SJSA1 (cell line): Measurements from ENCODE around the gene TXNDC15. TPM values are rescaled to one million over a fixed set of nuclear protein-coding genes. Genes with fewer than 3 reads are reported as not detected.

ENCODE experiments used
- DNase-seq, 2 experiments: peaks; one replicate each; pipeline ENCODE4 v3.0.0-alpha.2; 2015 to 2020; ENCODE audit warnings: low spot score in 2 of 2, low read depth in 1 of 2
- H3K27ac ChIP-seq: fragments of 250-450 bp; sonication (Bioruptor Pico); 2 replicates; pipeline ENCODE4 v1.5.1; 2020; ENCODE audit warnings: mild to moderate bottlenecking, moderate library complexity
- H3K27me3 ChIP-seq: fragments of 250-450 bp; sonication (Bioruptor Pico); replicated peaks from 2 replicates; pipeline ENCODE4 v1.5.1; 2020; ENCODE audit warnings: mild to moderate bottlenecking, moderate library complexity
- H3K36me3 ChIP-seq: fragments of 250-450 bp; sonication (Bioruptor Pico); 2 replicates; pipeline ENCODE4 v1.5.1; 2020; ENCODE audit warnings: mild to moderate bottlenecking
- H3K4me1 ChIP-seq: fragments of 250-450 bp; sonication (Bioruptor Pico); replicated peaks from 2 replicates; pipeline ENCODE4 v1.6.1; 2021; ENCODE audit warnings: mild to moderate bottlenecking
- H3K4me3 ChIP-seq: fragments of 250-450 bp; sonication (Bioruptor Pico); 2 replicates; pipeline ENCODE4 v1.5.1; 2020; ENCODE audit warnings: mild to moderate bottlenecking
- H3K9me3 ChIP-seq: fragments of 250-450 bp; sonication (Bioruptor Pico); replicated peaks from 2 replicates; pipeline ENCODE4 v1.5.1; 2020; ENCODE audit warnings: mild to moderate bottlenecking
- total RNA-seq: library from RNA; depleted of rRNA; stranded (reverse); fragments of >200 nt; shearing (Covaris generic); gene quantifications from 2 replicates; pipeline ENCODE4 v1.2.3, GENCODE V29; 2014

The TXNDC15 gene
- total RNA-seq, 1 experiment from 2014 or later, result 108 TPM

DNA sequence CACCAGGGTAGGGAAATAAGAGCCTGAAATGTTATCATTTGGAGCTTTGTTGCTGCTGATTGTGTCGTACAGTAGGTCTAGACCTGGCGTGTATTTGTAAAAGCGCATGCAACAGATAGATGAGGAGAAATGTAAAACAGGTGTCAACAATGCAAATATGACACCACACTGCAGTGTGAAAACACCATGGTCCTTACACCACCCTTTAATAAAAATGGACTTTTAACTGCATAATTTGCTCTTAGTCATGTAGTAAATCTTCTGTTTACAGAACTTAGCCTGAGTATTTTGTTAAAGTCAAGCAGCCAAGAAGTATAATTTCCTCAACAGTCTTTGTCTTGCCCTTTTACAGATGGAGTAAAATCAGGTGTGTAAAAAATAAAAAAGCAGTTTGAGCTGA is 44.7 kb downstream of the TXNDC15 start:
- DNase-seq, result no peak
- H3K27ac ChIP-seq, result no peak overlapping the region
- no peaks in the 10 kb centered on the region for H3K9me3 ChIP-seq
- H3K4me3 ChIP-seq, result no peak overlapping the region
- peaks cover 46% of the 10 kb centered on the region for H3K36me3 ChIP-seq
- no peaks in the 10 kb centered on the region for H3K4me1 ChIP-seq
- H3K27me3 ChIP-seq, result no peaks in the 10 kb centered on the region

DNA sequence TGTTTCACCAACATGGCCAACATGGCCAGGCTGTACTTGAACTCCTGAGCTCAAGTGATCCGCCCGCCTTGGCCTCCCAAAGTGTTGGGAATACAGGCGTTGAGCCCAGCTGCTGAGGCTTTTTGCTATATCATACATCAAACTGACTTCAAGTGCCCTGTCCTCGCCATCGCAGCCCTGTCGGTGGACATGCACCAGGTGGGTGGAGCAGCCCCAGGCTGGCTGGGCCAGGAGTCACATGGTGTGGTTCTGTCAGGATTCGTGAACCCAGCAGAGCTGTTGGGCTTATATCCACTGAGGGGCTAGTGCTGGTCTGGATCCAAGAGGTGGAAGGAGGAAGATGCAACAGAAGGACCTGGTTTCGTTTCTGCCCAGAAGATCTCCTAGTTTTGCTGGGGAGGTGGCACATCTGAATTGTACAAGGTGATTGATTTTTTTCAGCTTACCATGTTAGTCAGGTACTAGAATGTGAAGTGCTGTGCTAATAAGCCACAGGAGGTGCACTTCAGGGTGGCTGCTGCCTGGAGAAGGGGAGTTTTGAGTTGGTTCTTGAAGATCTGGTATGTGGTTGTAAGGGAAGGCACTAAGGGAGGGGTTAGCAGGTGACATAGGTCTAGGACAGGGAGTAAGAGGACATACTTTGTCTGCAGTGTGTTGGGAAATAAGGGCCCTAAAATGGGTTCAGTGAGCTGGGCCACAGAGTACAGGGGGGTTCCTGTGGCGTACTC is 46.8 kb downstream of the TXNDC15 start:
- Histone ChIP-seq H3K27me3 (no peaks in the 10 kb centered on the region), H3K4me1 (no peaks in the 10 kb centered on the region), H3K4me3 (no peak overlapping the region), H3K36me3 (peaks cover 35% of the 10 kb centered on the region), H3K9me3 (no peaks in the 10 kb centered on the region), H3K27ac (no peak overlapping the region)
- DNase-seq, result no peak

GRCh38 chr5:134932508-134932907 is 58.3 kb downstream of the TXNDC15 start:
- H3K36me3 ChIP-seq, result peaks cover 31% of the 10 kb centered on the region
- H3K9me3 ChIP-seq, result no peaks in the 10 kb centered on the region
- DNase-seq, result no peak
- no peaks in the 10 kb centered on the region for H3K4me1 ChIP-seq
- no peaks in the 10 kb centered on the region for H3K27me3 ChIP-seq
- H3K4me3 ChIP-seq, result no peak overlapping the region
- H3K27ac ChIP-seq, result no peak overlapping the region

DNA sequence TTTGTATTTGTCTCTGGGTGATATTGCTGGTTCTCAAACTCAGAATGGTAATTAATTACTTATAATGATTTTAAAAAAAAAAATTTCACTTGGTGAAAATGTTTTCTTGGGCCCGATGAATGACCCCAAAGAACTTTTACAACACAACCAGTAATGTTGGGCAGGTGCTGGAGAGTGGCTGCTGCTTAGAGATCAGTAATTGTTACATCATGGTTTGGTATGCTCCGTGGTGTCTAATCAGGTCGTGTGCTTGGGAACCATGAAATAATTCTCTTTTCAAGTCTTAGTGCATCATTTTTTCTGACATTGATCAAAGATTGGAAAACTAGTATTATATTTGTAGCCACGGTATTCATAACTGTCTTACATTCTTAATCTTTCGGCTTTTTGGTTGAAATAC is 60.0 kb downstream of the TXNDC15 start:
- H3K4me1 ChIP-seq, result no peaks in the 10 kb centered on the region
- H3K27me3 ChIP-seq, result no peaks in the 10 kb centered on the region
- no peak overlapping the region for H3K27ac ChIP-seq
- no peak for DNase-seq
- H3K4me3 ChIP-seq, result no peak overlapping the region
- H3K36me3 ChIP-seq, result peaks cover 31% of the 10 kb centered on the region
- H3K9me3 ChIP-seq, result no peaks in the 10 kb centered on the region

DNA sequence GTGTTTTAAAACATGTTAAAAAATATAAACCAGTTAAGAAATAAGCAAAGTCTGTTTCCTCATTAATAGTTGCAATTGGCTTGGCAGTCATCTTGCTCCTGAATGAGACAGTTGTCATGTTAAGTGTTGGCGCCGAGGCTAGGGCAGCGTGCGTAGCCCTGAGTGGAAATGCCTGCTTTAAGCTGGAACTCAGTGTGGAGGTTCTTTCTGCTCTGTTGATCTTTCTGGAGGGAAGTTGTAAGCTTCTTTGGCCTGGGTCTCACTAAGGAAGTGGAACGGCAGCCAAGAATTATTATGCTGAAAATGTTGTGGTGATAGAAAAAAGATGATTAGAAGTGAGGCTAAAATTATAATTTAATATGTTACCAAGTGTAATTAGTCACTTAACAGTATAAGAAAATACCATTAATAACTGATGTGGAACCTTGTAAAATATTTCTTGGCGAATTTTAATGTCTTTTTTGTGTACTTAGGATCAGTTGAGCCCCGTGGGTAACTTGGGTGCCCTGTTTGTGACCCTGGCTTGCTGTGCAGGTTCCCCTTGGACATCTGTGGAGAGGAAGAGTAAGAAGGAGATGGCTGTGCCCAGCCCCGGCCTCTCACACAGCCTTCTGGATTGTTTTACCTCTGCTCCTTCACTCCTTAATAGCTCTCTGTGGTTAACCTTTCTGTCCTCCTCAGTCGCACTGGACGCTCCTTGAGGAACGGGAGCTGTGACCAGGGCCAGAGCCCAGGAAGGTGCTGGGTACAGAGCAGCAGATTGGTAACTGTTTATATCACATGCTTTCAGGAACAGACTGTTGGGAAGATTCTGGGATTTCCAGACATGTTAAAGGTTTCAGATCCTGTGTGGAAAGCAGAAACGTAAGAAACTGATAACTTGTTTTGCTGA is 61.8 kb downstream of the TXNDC15 start:
- no peaks in the 10 kb centered on the region for H3K27me3 ChIP-seq
- H3K4me1 ChIP-seq, result no peaks in the 10 kb centered on the region
- H3K36me3 ChIP-seq, result peaks cover 17% of the 10 kb centered on the region; the same call in 1 of the 2 replicates
- H3K27ac ChIP-seq, result no peak overlapping the region
- no peak for DNase-seq
- H3K9me3 ChIP-seq, result no peaks in the 10 kb centered on the region
- no peak overlapping the region for H3K4me3 ChIP-seq

DNA sequence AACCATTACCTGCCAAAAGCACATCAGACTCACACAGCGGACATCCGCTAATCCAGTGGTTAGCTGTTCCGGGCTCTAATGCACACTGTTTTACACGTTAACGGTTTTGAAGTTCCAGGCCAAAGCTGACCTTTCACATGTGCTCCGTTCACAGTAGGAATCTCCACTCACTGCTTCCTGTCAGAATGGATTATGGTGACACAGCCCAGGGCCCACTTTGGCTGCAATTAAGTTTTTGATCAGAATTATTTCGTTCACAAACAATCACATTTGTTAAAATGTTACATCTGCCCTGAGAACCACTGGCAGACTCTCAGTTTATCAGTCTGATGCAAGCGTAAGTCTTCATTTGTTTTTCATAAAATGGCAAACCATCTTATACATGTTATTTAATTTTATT is 63.4 kb downstream of the TXNDC15 start:
- DNase-seq, result no peak
- Histone ChIP-seq H3K9me3 (no peaks in the 10 kb centered on the region), H3K4me1 (no peaks in the 10 kb centered on the region), H3K4me3 (no peak overlapping the region), H3K27me3 (no peaks in the 10 kb centered on the region), H3K36me3 (peaks cover 10% of the 10 kb centered on the region; the same call in 1 of the 2 replicates), H3K27ac (no peak overlapping the region)

- H3K27ac ChIP-seq, result no peak overlapping the region
- H3K4me1 ChIP-seq, result no peaks in the 10 kb centered on the region
- H3K4me3 ChIP-seq, result no peak overlapping the region
- H3K9me3 ChIP-seq, result no peaks in the 10 kb centered on the region
- H3K27me3 ChIP-seq, result no peaks in the 10 kb centered on the region
- 0 out of 2 replicates have a peak, but pooled peaks cover 9% of the 10 kb centered on the region for H3K36me3 ChIP-seq
- no peak for DNase-seq
Observed at GRCh38 chr5:134938030-134938429, 63.9 kb downstream of the TXNDC15 start.

DNA sequence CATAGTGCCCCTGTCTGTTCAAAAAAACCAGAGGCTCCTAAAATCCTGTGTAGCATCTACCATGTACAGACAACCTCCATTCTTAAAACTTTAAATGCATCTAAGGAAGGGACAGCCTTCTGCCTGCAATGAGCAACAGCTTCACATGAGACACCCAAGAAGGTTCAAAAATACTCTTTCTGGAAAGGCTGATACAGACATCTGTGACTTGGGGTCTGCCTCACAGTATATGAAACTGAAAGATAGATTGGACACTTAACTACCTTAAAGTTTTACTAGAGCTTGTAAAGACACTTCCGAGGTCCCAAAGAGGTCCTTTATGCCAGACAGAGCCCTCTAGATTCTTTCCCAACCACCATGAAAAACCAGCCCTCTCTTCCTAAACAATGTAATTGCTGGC is 65.3 kb downstream of the TXNDC15 start:
- H3K27me3 ChIP-seq, result no peaks in the 10 kb centered on the region
- DNase-seq, result no peak
- no peaks in the 10 kb centered on the region for H3K4me1 ChIP-seq
- 0 out of 2 replicates have a peak, but pooled peaks cover 3% of the 10 kb centered on the region for H3K36me3 ChIP-seq
- H3K4me3 ChIP-seq, result no peak overlapping the region
- H3K9me3 ChIP-seq, result no peaks in the 10 kb centered on the region
- no peak overlapping the region for H3K27ac ChIP-seq

GRCh38 chr5:134943547-134943946 is 69.4 kb downstream of the TXNDC15 start:
- DNase-seq, result no peak
- Histone ChIP-seq H3K4me3 (no peak overlapping the region), H3K9me3 (no peaks in the 10 kb centered on the region), H3K36me3 (no peaks in the 10 kb centered on the region), H3K4me1 (no peaks in the 10 kb centered on the region), H3K27me3 (no peaks in the 10 kb centered on the region), H3K27ac (no peak overlapping the region)

DNA sequence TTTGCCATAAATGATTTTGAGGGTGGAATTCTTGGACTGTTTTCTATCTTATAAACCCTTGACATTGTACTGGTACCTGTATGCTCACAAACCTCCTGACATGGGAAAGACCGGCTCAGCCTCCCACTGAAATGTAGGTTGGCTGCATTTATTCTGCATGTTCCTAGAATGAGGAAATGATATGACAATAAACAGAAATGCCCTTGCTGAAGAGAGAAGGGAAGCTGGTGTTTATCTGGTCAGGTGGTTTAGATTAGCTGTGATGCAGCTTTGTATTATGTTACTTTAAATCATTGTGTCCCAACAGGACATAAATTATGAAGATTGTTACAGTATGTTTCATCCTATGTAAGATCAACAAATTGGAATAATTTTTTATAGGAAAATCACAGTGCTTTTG is 70.5 kb downstream of the TXNDC15 start:
- H3K9me3 ChIP-seq, result no peaks in the 10 kb centered on the region
- no peak for DNase-seq
- H3K4me3 ChIP-seq, result no peak overlapping the region
- no peak overlapping the region for H3K27ac ChIP-seq
- H3K27me3 ChIP-seq, result no peaks in the 10 kb centered on the region
- no peaks in the 10 kb centered on the region for H3K4me1 ChIP-seq
- no peaks in the 10 kb centered on the region for H3K36me3 ChIP-seq

- Histone ChIP-seq H3K4me3 (no peak overlapping the region), H3K27ac (no peak overlapping the region), H3K27me3 (no peaks in the 10 kb centered on the region), H3K36me3 (no peaks in the 10 kb centered on the region), H3K9me3 (no peaks in the 10 kb centered on the region), H3K4me1 (no peaks in the 10 kb centered on the region)
- no peak for DNase-seq
Observed at GRCh38 chr5:134945041-134945440, 70.9 kb downstream of the TXNDC15 start.

DNA sequence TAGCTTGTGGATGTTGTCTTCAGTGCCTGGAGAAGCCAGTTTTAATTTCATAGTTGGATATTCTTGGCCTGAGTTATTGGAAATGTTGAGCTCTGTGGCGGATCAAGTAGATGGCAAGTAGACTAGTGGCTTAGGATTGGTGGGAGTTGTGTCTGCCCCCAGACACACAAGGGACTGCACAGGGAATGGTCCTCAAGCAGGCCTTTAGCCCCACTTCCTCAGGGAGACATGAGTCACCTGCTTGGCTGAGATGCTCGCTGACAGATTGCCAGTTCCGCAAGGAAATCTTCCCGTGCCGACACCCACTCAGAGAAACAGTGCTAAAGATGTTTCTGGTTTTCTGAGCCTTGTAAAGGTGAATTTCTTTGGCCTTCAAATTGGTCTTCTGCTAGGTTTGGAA is 74.7 kb downstream of the TXNDC15 start:
- H3K36me3 ChIP-seq, result no peaks in the 10 kb centered on the region
- H3K27ac ChIP-seq, result no peak overlapping the region
- H3K9me3 ChIP-seq, result 0 out of 2 replicates have a peak, but pooled peaks cover 2% of the 10 kb centered on the region
- no peaks in the 10 kb centered on the region for H3K4me1 ChIP-seq
- no peaks in the 10 kb centered on the region for H3K27me3 ChIP-seq
- H3K4me3 ChIP-seq, result no peak overlapping the region
- DNase-seq, result no peak

GRCh38 chr5:134949316-134949715 is 75.1 kb downstream of the TXNDC15 start:
- Histone ChIP-seq H3K36me3 (no peaks in the 10 kb centered on the region), H3K4me3 (no peak overlapping the region), H3K9me3 (0 out of 2 replicates have a peak, but pooled peaks cover 5% of the 10 kb centered on the region), H3K27ac (no peak overlapping the region), H3K4me1 (no peaks in the 10 kb centered on the region), H3K27me3 (no peaks in the 10 kb centered on the region)
- DNase-seq, result no peak
